ENCODE results near the gene USP40.

DNA sequence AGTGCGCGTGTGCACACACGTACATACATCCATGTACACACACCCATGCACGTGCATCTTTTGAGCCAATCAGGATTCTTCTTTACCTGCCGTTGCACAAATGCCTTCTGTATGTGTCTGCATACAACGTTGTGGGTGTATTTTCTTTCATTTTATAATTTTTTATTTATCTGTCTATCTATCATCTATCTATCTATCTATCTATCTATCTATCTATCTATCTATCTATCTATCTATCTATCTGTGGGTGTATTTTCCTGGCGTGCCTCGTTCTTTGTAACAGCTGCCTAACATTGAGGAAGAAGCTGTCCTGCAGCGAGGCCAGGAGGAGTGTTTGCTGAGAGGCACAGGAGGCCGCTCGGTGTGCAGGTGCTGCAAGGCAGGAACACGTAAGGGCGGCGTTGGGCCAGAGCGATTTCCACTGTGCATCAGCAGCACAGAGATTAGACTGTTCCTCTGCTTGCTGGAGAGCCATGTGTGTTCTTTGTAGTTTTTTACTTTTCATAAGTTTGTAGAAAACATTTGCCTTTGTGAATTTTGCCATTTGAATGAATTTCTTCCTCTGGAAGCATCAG, 127.9 kb downstream of the USP40 start:
- TF ChIP-seq CTCF (IDR thresholded peaks at IDR 0.05; ENCODE audit: low read depth, low read length) (no peak), EZH2phosphoT487 (IDR thresholded peaks at IDR 0.05; ENCODE audit: low read depth) (no peak)

Data from OCI-LY3 (cell line).